ENCODE data around the gene AGFG2.

AGFG2 gene

GRCh38 chr7:100614308-100614861 is 75.4 kb downstream of the AGFG2 start:
- DNase-seq = no peak
